NCI-H2029 treated with DMSO at 0.1 percent for 48 hours (cell line): ENCODE data around the gene TNS3.

Experiments used
- DNase-seq: peaks from one replicate; lab custom pipeline; 2025; lab: John Stamatoyannopoulos, UW

TNS3 gene

DNA sequence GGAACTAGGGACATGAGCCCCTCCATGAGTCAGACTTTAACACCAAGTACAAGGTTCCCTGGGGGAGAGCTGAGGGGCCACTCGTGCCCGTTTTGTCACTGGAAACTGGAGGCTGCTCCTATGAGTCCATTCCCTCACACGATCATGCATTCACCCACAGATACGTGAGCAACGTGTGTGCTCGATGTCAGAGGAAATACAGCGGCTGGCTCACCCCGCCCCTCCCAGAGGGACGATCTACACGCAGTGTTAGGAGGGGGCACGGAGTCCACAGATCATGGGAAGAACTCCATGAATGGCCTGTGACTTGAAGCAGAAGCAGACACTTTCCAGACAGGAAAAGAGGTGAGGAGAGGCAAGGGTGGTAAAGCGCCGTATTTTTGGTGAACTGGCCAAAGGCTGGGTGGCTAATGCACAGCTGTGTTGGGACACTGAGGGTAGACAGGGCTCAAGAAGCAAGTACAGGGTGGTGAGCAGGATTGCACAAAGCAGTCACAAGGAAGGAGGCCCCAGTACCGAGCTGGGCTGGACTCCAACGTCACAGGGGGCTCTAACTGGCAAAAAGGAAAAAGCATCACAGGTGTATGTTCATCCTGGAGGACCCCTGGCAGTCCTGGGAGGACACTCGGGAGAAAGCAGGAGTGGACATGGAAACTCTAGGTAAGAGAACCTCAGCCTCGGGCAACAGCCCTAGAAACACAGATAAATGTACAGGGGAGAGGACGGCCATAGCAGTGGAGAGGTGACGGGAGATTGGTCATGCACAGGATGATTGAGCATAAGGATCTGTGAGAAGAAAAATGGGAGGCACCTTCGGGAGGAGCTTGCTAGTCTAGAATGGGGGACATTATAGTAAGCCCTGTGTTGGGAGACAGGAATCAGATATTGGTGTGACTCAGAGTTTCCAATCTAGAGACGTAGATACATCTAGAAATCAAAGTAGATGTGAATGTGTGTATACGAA, 41.2 kb downstream of the TNS3 start:
- no peak for DNase-seq

DNA sequence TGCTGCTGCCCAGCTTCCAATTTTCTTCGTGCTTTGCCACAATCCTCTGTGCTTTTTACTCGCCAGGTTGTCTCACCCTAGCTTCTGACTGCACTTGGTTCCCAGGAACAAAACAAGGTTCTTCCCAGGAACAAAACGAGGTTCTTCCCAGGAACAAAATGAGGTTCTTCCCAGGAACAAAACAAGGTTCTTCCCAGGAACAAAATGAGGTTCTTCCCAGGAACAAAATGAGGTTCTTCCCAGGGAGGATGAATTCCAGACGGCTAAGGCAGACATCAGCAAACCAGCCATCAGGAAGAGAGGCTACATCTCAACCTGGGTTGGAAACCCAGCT, 41.9 kb downstream of the TNS3 start:
- no peak for DNase-seq

DNA sequence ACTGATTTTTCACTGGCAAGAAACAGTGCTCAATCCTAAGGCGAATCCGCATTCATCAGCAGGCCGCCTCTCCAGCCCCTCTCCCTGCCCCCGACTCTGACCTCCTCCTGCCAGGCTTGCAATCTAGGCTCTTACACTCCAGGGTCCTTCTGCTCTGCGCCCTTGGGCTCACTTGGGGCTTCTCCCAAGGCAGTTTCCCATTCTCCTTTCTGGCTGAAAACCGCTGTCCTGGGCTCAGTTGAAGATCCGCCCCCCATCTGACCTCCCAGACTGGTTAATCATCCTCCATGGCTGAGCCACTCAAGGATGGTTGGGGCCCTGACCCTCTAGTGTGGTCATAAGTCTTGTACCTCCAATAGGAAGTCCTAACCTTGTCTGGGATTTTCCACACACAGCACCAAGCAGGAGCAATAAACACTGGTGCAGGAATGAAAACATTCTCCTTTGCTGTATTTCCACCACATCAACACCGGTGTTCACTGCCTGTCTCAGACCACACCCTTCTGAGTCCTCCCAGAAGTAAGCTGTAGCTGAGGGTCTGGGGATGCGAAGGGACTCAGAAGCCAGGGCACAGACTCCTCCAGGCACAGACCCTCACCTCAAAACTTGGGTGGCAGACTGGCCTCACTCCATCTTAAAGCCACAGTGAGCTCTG, 42.4 kb downstream of the TNS3 start:
- DNase-seq, result no peak

DNA sequence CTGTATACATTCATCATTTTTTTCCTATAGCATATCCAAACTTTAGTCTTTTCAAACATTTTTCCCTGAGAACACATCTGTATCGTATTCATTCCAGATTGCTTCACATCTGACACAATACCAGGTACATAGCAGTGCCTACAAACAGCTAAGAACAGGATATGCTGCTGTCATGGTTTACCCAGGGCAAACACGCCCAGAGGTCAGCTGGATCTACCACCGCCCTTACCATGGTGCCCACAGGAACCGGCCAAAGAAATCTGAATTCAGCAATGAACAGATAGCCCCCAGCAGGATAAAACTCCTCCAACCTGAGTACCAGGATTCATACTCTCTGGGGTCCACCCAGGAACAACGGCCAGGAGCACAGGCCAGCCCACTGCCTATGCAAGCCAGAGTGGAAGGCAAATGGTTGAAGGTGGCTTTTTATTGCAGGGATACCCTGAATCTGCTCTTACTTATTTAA, 43.0 kb downstream of the TNS3 start:
- DNase-seq, result no peak

DNA sequence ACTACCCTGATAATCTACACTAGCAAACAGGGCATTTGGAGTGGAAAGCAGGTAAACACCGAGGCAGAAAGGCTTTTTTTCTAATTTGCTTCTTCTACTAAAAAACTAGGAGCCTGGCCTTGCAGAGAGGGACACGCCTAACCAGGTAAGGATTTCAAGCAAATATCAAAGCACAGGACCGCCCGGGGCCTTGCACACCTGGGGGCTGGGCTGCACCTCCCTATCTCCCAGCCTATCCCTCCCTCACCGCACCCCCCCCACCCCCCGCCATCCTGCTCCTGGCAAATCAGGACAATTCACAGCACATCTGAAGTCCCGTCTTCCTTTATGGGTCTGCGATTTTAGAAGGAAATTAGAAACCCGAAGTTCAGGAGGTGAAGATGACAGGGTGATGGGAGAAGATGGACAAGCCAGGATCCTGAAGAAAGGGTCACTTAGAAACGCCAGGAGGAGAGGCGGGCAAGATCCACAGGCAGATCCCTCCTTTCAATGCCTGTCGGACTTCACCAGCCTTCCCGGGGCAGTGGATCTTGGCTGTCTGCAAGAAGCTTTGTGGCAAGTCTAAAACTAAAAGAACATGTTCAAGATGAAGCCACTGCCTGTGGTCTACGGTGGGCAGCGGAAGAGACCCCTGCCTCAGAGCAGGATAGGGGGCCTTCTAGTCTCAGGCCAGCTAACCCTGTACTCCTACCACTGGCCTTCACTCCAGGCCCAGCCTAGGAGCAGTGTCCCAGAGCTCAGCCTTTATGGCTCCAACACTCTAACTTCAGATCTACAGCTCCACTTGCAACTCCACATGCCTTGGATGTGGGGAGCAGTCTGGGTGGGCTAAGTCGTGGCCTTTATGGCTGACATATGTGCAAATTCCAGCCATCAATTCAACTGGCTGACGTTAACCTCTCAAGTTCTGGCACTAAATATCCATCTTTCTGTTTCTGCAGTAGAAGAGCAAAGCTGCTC, 43.9 kb downstream of the TNS3 start:
- no peak for DNase-seq

DNA sequence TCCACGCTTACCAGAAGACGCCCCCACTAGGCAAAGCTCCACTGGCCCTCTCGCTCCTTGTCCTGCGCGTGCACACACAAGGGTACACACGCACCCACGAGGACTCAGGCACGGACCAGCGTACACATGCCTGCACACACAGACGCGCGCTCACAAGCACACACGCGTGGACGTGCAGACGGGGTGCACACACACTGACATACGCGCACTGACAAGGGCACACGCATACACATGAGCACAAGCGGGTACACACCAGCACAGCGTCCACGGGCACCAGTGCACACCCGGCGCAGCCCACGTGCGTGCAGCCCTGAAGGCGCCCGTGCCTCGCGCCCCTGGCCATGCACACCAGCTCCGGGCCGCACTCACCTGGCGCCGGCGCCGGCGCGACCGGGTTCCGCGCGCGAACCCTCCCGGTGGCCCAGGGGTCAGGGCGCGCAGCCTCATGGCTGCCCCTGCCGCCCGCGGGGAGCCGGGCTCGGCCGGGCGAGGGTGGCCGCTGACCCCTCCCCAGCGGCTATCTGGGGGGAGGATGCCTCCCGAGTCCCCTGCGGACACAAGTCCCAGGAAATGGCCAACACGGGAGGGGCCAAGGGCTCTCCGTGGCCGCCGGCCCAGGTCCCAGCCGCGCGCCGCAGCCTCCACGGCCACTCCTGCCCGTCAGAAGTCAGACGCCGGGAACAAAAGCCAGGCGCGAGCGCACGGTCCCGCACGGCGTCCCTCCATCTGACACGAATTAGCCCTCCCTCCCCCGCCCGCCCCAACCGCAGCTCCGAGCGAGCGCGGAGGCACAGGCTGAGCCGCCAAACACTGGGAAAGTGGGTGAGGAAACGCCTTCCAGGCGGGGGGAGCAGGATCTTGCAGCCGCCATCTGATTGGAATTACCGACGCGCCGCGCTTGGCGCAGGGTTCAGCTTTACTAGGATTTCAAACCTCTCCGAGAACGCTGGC, 45.0 kb downstream of the TNS3 start:
- no peak for DNase-seq

DNA sequence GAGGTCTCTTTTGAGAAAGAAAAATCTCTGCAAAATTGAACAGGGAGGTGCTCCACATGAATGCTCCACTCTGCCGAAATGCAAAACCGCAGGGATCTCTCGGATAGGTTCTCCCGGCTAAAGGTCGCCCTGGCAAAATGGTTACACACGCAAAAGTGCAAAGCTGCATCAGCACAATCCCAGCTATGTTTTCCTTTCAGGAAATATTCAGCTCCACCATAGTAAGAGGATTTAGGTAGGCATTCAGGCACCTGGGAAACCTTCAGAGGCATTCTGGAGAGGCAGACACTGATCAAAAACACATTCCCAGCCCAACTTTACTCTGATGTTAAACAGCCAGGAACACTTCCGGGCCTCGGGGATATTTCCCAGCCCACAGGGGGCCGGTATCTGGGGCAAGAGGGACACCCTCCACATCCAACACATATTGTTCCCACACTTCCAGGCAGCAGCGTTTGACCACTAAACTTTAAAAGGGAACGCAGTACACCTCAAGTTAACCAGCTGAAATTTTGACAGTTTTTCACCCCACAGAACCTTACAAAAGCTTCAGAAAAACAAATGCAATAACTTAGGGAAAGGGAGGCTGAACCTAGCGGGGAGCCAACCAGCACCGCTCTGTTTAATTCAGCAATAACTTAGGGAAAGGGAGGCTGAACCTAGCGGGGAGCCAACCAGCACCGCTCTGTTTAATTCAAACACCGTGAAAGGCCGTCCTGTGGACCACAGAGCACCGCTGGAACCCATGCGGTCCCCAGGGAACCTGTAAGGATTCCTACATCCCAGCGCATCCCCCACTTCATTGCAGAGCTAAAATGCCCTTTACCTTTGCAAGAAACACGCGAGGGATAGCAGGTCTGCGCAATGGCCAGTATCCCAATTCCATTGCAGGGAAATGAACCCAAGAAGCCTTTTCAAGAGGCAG, 45.9 kb downstream of the TNS3 start:
- no peak for DNase-seq

DNA sequence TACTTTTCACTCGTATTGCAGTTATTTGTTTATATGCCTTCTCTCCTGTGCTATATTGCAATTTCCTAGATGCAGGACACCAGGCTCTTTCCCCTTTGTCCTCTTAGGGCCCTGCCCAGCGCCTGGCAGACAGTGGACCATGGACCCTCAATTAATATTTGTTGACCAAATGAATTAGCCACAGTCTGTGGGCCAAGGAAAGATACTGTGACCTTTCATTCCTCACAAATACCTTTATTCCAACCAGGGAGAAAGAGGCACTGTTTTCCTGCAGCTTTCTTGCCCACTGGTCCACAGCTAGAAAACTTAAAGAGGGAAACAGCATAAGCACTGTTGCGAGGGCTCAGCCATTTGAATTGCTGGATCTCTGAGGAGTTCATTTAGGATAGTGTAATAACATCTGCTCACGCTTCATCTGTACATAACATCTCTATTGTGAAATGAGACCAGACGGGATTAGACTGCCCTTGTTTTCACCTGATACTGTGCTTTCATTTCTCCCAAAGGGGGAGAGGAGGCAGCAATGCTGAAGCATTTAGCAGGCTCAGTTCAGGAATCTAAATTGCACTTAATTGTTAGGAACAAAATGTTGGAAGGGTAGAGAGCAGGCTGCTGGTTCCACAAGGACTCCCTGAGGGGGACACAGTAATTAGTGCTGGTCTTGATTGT, 46.7 kb downstream of the TNS3 start:
- no peak for DNase-seq

DNA sequence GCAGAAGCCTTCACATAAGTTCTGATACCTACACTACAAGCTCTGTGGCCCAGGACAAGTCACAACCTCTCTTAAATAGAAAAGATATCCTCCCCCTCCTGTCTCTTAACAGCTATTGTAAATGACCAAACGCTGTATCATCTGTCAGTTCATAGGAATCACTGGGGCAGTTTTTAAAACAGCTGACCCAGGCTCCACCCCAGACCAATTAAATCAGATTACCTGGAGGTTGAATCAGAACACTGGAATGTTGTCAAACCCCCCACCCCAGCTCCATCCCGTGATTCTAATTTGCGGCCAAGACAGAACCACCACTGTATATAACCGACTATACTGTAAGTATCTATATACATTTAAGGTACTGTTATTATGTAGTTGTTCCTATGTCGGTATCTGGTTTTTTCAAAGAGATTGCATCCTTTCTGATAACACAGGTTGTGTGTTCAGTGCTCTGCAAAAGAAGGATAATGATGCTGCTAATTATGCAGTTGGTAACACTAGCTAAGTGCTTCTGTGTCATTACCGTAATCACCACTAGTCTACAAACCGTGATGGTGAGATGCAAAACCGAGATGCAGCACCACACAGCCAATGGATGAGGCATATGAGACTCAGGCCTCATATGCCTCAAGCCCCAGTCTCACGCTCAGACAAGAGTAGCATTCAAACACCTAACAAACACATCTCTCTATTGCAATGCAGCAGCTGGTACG, 47.4 kb downstream of the TNS3 start:
- DNase-seq, result no peak

DNA sequence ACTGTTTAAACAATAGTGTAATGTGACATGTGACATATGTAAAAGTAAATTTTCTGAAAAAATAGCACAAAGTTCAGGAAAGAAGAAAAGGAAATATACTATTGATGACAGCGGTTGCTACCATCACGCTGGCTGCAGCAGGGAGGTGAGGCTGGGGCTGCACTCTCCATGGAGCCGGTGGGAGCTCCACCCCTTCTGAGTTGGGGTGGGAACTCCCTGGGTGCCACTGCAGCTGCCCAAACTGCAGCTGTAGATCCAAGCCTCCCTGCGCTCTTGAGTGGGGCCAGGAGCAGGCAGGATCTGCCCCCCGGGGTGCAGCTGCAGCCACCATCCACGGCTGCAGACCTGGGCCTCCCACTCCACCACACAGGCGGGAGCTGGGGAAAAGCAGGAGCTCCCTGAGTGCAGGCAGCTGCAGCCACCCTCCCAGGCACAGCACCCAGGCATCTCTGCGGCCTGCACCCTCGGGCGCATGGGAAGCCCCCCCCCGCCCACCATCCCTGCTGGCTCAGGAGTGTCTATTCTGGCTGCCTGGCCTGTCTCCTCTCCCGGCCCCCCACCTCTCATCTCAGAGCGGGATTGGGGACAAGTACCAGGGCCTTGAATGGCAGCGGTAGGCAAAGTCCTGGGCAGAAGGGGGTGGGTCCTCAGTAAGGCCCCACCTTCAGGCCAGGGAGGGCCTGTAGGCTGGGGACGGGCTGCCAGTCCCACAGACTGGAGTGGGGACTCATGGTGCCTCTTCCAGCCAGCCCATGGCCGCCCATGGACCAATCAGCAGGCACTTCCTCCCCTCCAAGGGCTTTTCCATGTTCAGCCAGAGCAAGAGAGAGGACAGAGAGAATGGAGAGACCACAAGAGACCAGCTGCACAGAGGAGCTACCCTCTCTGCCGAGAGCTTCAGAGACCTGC, 50.1 kb downstream of the TNS3 start:
- DNase-seq, result no peak

DNA sequence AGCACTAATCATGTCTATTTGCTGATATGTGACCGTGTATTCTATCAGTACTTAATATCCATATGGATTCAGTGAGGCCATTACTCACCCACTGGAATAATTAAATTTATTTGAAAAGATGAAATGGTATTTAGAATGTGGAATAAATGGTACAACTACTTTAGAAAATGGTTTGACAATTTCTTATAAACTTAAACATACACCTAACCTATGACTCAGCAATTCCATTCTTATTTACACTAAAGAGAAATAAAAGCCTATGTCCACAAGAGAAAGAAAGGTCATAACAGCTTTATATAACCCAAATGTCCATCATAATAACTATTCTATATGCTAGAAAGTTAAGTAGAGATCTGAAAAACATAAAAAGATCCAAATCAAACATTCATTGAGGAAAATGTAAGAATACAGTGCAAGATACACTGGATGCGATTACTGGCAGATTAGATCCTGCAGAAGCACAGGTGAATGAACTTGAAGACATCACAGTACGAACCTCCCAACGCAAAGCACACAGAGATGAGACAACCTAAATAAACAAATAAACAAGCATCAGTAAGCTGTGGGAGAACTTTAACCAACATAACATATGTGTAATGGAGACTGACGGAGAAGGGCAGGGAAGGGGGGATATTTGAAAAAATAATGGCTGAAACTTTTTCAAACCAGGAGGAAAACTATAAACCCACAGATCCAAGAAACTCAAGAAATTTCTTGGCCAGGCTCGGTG, 51.9 kb downstream of the TNS3 start:
- no peak for DNase-seq

DNA sequence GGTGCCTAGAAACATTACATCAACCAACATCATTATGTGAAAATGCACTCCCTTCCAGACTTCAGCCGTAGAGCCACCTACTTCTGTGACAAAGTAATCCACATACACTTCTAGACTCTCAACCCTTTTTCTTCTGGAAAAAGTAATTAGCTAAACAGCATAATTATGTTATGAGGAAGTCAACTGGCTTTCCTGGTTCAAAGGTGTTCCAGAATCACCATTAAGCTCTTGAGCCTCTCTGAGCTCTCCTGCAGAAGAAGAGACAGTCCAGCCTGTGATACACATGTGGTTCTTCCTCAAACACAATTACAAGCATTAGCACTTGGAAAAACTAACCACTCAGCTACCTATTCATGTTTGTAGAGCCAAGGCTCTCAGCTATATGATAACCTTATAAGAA, 52.5 kb downstream of the TNS3 start:
- DNase-seq, result no peak

DNA sequence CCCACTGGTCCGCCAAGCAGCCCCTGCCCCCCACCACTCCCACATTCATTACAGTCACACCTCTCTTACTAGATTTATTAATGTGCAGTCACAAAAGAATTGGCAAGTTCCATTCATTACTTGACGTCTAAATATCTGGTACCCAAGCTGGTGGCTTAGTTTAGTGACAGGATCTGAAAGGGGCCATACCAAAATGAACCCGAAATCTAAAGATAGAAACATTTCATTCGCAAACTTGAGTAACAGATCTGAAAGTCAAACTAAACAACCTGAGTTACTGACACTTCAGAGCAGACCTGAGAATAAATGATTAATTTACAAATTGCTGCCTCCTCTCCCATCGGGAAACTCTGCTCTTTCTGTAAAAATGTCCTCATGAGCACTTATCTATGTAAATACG, 53.4 kb downstream of the TNS3 start:
- no peak for DNase-seq

DNA sequence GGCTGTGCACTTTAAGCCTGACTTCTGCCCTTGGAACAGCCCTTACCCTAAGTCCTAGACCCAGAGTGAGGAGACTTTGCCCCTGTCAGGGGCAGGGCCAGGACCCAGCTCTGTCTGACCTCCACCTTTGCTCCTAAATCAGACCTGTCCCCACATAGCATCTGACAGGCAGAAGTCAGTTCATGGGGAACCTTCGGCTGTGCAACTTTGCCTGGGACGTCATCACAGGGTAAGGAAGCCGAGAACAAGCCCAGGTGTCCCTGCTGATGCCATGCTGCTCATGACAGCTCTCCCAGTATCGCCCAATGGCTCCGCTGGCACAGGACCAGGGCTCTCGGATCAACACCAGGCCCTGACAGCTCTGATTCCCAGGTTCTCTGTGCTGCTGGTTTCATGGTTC, 55.4 kb downstream of the TNS3 start:
- DNase-seq, result no peak

DNA sequence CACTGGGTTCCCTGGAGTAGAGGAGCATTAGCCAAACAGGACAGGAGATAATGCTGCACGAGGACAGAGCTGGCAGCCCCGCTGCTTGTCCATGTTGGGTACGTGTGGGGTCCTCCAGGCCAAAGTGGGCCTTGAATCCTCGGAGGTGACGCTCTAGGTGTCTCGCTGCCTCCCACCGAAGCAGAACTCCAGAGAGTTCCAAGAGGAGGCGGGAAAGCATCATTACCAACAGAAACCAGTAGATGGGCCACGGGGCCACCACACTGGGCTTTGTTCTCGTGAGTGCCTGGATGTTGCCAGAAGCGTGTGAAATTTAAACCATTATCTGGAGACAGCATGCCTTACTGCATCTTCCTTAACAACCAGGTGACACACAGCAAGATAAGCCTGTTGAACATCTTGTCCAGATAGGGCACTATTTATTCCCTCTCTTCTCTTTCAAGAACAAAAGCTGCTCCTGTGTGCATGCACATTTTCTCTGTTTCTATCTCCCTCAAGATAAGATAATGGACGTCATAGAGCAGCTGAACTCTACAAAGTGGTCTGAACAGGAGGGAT, 56.8 kb downstream of the TNS3 start:
- DNase-seq, result no peak

DNA sequence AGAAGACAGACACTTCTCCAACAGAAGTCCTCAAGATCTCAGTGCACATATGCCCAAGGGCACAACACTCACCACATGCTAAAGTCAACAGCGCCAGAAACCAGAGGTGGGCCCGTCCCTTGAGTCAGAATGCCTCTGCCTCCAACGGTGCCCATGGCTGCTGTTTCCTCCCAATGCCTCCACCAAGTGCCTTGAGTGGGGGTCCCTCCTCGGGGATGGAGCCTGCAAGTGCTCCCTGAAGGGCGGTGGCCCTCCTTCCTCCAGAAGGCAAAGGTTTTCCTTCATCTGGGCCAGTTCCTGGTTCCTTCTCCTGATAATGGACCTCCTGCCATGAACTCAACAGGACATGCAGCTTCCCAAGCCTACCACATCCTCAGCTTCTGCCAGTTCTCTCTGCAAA, 58.5 kb downstream of the TNS3 start:
- no peak for DNase-seq
